ELF-1 (cell line): ENCODE data around the gene KRTAP5-3.

ENCODE experiments used
- DNase-seq: peaks from one replicate; pipeline ENCODE4 v3.0.0-alpha.2; 2016; ENCODE audit warnings: low read depth, low spot score

Gene KRTAP5-3

GRCh38 chr11:1643146-1643690 lies 35.0 kb upstream of the KRTAP5-3 start:
- no peak for DNase-seq

GRCh38 chr11:1642288-1643145 lies 34.3 kb upstream of the KRTAP5-3 start:
- DNase-seq = no peak

GRCh38 chr11:1641096-1641495 lies 32.8 kb upstream of the KRTAP5-3 start:
- no peak for DNase-seq

- DNase-seq = peak; percentile 78
Observed at GRCh38 chr11:1640076-1640946, 32.0 kb upstream of the KRTAP5-3 start.

- no peak for DNase-seq
Observed at GRCh38 chr11:1639666-1640065, 31.4 kb upstream of the KRTAP5-3 start.

GRCh38 chr11:1639102-1639620 lies 30.9 kb upstream of the KRTAP5-3 start:
- DNase-seq = no peak

- no peak for DNase-seq
Observed at GRCh38 chr11:1638344-1638743, 30.1 kb upstream of the KRTAP5-3 start.

- no peak for DNase-seq
Observed at GRCh38 chr11:1637628-1638027, 29.4 kb upstream of the KRTAP5-3 start.

GRCh38 chr11:1636291-1636950 lies 28.2 kb upstream of the KRTAP5-3 start:
- DNase-seq = no peak

- DNase-seq = no peak
Observed at GRCh38 chr11:1633864-1634263, 25.6 kb upstream of the KRTAP5-3 start.

- no peak for DNase-seq
Observed at GRCh38 chr11:1632053-1632714, 23.9 kb upstream of the KRTAP5-3 start.

GRCh38 chr11:1631066-1631568 lies 22.9 kb upstream of the KRTAP5-3 start:
- DNase-seq = no peak

GRCh38 chr11:1630271-1630670 lies 22.0 kb upstream of the KRTAP5-3 start:
- DNase-seq = no peak

- no peak for DNase-seq
Observed at GRCh38 chr11:1629326-1630185, 21.3 kb upstream of the KRTAP5-3 start, which contains the start of gene KRTAP5-5. Gene KRTAP5-5, plus strand, starts transcription at chr11:1629775. Its CDS starts 66 bp downstream, at chr11:1629841.

- peak; percentile 78 for DNase-seq
Observed at GRCh38 chr11:1628506-1629325, 20.5 kb upstream of the KRTAP5-3 start.

GRCh38 chr11:1625541-1625940 lies 17.3 kb upstream of the KRTAP5-3 start:
- DNase-seq = no peak

GRCh38 chr11:1624621-1625020 lies 16.4 kb upstream of the KRTAP5-3 start:
- DNase-seq = no peak

- DNase-seq = no peak
Observed at GRCh38 chr11:1623716-1624115, 15.5 kb upstream of the KRTAP5-3 start.

GRCh38 chr11:1622086-1622485 lies 13.8 kb upstream of the KRTAP5-3 start, which contains the start of gene KRTAP5-4:
Gene KRTAP5-4, minus strand, starts transcription at chr11:1622138. Its CDS starts 45 bp downstream, at chr11:1622093.
- no peak for DNase-seq
